Neural cell (in vitro differentiated cells): ENCODE data around the gene MS4A1.

Experiments used
- EP300 ChIP-seq: fragments of 450-650 bp; conservative IDR thresholded peaks from 2 replicates; pipeline ENCODE4 v1.6.1; 2014; ENCODE audit warnings: antibody characterized with exemption, mild to moderate bottlenecking, moderate library complexity; ENCODE audit not compliant: poor library complexity, severe bottlenecking
- RAD21 ChIP-seq: fragments of 450-650 bp; conservative IDR thresholded peaks from 2 replicates; pipeline ENCODE4 v1.6.1; 2014; ENCODE audit warnings: antibody characterized with exemption, mild to moderate bottlenecking, moderate library complexity
- SMC3 ChIP-seq: fragments of 450-650 bp; conservative IDR thresholded peaks from 2 replicates; pipeline ENCODE4 v1.6.1; 2014; ENCODE audit warnings: antibody characterized with exemption, mild to moderate bottlenecking, moderate library complexity; ENCODE audit not compliant: poor library complexity
- TF ChIP-seq, protein P1 (sequence below): fragments of 450-650 bp; IDR thresholded peaks from 2 replicates; pipeline ENCODE4 v1.5.1; 2014; ENCODE audit warnings: antibody characterized with exemption, mild to moderate bottlenecking, moderate library complexity; ENCODE audit not compliant: poor library complexity, severe bottlenecking
- TF ChIP-seq, protein P2 (sequence below): IDR thresholded peaks from 2 replicates; pipeline ENCODE4 v1.6.1; 2012; ENCODE audit warnings: borderline replicate concordance

DNA sequence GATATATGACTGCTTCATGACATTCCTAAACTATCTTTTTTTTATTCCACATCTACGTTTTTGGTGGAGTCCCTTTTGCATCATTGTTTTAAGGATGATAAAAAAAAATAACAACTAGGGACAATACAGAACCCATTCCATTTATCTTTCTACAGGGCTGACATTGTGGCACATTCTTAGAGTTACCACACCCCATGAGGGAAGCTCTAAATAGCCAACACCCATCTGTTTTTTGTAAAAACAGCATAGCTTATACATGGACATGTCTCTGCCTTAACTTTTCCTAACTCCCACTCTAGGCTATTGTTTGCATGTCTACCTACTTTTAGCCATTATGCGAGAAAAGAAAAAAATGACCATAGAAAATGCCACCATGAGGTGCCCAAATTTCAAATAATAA is 13.2 kb downstream of the MS4A1 start:
- TF ChIP-seq, protein P1, sequence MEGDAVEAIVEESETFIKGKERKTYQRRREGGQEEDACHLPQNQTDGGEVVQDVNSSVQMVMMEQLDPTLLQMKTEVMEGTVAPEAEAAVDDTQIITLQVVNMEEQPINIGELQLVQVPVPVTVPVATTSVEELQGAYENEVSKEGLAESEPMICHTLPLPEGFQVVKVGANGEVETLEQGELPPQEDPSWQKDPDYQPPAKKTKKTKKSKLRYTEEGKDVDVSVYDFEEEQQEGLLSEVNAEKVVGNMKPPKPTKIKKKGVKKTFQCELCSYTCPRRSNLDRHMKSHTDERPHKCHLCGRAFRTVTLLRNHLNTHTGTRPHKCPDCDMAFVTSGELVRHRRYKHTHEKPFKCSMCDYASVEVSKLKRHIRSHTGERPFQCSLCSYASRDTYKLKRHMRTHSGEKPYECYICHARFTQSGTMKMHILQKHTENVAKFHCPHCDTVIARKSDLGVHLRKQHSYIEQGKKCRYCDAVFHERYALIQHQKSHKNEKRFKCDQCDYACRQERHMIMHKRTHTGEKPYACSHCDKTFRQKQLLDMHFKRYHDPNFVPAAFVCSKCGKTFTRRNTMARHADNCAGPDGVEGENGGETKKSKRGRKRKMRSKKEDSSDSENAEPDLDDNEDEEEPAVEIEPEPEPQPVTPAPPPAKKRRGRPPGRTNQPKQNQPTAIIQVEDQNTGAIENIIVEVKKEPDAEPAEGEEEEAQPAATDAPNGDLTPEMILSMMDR, result no peak
- TF ChIP-seq EP300 (no peak), SMC3 (no peak), RAD21 (no peak)
- TF ChIP-seq, protein P2, sequence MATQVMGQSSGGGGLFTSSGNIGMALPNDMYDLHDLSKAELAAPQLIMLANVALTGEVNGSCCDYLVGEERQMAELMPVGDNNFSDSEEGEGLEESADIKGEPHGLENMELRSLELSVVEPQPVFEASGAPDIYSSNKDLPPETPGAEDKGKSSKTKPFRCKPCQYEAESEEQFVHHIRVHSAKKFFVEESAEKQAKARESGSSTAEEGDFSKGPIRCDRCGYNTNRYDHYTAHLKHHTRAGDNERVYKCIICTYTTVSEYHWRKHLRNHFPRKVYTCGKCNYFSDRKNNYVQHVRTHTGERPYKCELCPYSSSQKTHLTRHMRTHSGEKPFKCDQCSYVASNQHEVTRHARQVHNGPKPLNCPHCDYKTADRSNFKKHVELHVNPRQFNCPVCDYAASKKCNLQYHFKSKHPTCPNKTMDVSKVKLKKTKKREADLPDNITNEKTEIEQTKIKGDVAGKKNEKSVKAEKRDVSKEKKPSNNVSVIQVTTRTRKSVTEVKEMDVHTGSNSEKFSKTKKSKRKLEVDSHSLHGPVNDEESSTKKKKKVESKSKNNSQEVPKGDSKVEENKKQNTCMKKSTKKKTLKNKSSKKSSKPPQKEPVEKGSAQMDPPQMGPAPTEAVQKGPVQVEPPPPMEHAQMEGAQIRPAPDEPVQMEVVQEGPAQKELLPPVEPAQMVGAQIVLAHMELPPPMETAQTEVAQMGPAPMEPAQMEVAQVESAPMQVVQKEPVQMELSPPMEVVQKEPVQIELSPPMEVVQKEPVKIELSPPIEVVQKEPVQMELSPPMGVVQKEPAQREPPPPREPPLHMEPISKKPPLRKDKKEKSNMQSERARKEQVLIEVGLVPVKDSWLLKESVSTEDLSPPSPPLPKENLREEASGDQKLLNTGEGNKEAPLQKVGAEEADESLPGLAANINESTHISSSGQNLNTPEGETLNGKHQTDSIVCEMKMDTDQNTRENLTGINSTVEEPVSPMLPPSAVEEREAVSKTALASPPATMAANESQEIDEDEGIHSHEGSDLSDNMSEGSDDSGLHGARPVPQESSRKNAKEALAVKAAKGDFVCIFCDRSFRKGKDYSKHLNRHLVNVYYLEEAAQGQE, result no peak
